Measurements from ENCODE around the gene NEK4. TPM values are rescaled to one million over a fixed set of nuclear protein-coding genes. Genes with fewer than 3 reads are reported as not detected.

The NEK4 gene
- total and polyA plus RNA-seq, 10 donors = 3.2 to 28.0 (median 23.3) TPM

DNA sequence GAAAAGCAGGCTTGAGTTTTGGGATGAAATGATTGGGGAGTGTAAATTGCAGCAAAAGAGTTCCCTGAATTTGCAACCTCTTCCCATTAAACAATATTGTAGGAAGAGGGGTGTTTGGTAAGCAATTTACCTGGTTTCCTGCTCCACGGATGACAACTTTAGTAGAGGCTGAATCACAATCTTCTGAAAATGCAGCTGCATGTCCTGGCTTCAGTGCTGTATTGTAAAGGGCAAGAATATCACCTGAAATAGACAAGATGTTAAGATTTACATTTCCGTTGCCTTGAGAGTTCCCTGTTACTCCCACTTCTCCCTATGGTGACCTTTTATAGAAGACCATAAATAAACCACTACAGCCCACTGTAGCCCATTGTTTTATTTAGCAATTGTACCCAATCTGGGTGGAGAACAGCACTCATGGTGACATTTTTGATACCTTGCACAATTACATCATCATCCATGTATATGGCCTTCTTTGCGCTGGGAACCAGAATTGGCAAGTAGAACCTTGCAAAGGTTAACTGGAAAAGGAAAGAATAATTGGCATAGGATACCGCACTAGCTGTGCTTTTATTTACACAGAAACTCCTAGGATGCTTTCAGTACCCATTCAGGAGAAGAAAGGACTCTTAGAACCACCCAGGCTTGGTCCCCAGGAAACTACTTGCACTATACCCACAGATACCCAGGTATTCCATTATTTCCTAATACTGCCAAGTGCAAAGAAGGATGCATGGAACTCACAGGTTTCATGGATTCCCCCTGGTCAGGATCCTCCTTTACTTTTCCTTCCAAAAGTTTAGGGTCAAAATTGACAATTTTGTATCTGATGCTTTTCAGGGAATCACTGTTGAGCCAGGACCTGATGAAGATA, 74.7 kb downstream of the NEK4 start:
- no peak for TF ChIP-seq POLR2AphosphoS5 (IDR thresholded peaks at IDR 0.05)
- no peak for TF ChIP-seq POLR2A (IDR thresholded peaks at IDR 0.05)
- TF ChIP-seq, protein P1, sequence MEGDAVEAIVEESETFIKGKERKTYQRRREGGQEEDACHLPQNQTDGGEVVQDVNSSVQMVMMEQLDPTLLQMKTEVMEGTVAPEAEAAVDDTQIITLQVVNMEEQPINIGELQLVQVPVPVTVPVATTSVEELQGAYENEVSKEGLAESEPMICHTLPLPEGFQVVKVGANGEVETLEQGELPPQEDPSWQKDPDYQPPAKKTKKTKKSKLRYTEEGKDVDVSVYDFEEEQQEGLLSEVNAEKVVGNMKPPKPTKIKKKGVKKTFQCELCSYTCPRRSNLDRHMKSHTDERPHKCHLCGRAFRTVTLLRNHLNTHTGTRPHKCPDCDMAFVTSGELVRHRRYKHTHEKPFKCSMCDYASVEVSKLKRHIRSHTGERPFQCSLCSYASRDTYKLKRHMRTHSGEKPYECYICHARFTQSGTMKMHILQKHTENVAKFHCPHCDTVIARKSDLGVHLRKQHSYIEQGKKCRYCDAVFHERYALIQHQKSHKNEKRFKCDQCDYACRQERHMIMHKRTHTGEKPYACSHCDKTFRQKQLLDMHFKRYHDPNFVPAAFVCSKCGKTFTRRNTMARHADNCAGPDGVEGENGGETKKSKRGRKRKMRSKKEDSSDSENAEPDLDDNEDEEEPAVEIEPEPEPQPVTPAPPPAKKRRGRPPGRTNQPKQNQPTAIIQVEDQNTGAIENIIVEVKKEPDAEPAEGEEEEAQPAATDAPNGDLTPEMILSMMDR (IDR thresholded peaks at IDR 0.05 in 8 of 11, conservative IDR thresholded peaks at IDR 0.05 in 3 of 11) = no peak
- no peaks in the 10 kb centered on the region for H3K9me3 ChIP-seq
- intact Hi-C loops (cut with DNase I; ENCODE audit: low total_unique reads) = no loop called here
- WGBS, 5 donors = 86 to 91% (median 88%) methylated on average over 4 of the region's 4 CpGs
- no peak for DNase-seq
- no peak overlapping the region for H3K27ac ChIP-seq
- peaks cover 0 to 92% (median 69%) of the 10 kb centered on the region in 6 donors for H3K36me3 ChIP-seq
- no peak overlapping the region for H3K4me3 ChIP-seq
- peaks cover 0 to 18% (median 0%) of the 10 kb centered on the region in 6 donors for H3K4me1 ChIP-seq
- no peaks in the 10 kb centered on the region for H3K27me3 ChIP-seq (replicated peaks in 1 of 7)

DNA sequence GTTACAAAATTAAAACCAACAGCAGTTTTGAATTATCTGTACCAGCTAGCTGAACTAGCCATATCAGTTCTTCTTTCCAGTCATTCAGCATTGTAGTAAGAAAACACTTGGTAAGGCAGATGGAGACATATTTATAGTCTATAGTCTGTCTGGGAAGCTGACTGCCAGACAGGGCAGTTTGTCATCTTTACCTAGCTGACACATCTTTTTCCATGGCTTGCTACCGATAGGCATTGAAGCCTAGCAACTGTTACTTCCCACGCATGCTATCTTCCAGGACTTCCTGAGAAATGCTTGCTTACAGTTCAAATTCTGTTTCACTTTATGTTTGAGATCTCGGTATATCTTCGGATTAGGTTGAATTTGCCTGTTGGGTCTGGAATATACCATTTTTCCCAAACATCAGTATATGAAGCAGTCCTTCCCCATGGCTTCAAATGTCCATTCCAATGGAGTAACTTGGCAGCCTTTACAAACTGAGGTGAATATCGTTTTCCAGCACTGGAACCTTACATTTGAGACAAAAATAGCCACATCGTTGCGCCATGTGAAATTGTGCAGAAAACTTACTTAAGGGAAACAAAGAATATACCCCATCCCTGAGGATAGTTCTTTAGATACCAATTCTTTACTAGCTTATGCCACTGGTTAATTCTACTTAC, 76.1 kb downstream of the NEK4 start:
- intact Hi-C loops (cut with DNase I; ENCODE audit: low total_unique reads) = no loop called here
- Histone ChIP-seq H3K27me3 (replicated peaks in 1 of 7) (no peaks in the 10 kb centered on the region), H3K27ac (no peak overlapping the region), H3K9me3 (no peaks in the 10 kb centered on the region), H3K4me3 (no peak overlapping the region), H3K36me3 (peaks cover 0 to 100% (median 82%) of the 10 kb centered on the region in 6 donors), H3K4me1 (peaks cover 0 to 23% (median 0%) of the 10 kb centered on the region in 6 donors)
- DNase-seq = no peak
- 74 to 92% (median 90%) methylated on average over 7 of the region's 7 CpGs for WGBS, 5 donors
- TF ChIP-seq, protein P1 (IDR thresholded peaks at IDR 0.05 in 8 of 11, conservative IDR thresholded peaks at IDR 0.05 in 3 of 11) = no peak
- TF ChIP-seq POLR2AphosphoS5 (IDR thresholded peaks at IDR 0.05) (no peak), POLR2A (IDR thresholded peaks at IDR 0.05) (no peak)

- no peaks in the 10 kb centered on the region for H3K27me3 ChIP-seq (replicated peaks in 1 of 7)
- H3K9me3 ChIP-seq = no peaks in the 10 kb centered on the region
- intact Hi-C loops (cut with DNase I; ENCODE audit: low total_unique reads) = no loop called here
- no peak for DNase-seq
- H3K27ac ChIP-seq = no peak overlapping the region
- no peak for TF ChIP-seq POLR2AphosphoS5 (IDR thresholded peaks at IDR 0.05)
- TF ChIP-seq POLR2A (IDR thresholded peaks at IDR 0.05) = no peak
- TF ChIP-seq, protein P1 (IDR thresholded peaks at IDR 0.05 in 8 of 11, conservative IDR thresholded peaks at IDR 0.05 in 3 of 11) = no peak
- H3K4me3 ChIP-seq = no peak overlapping the region
- H3K36me3 ChIP-seq = peaks cover 6 to 100% (median 94%) of the 10 kb centered on the region in 6 donors
- H3K4me1 ChIP-seq = peaks cover 0 to 33% (median under 1%) of the 10 kb centered on the region in 6 donors
These were observed 77.7 kb downstream of the NEK4 start for GRCh38 chr3:52693071-52693470.

- TF ChIP-seq POLR2AphosphoS5 (IDR thresholded peaks at IDR 0.05) (no peak), POLR2A (IDR thresholded peaks at IDR 0.05) (no peak)
- TF ChIP-seq, protein P1 (IDR thresholded peaks at IDR 0.05 in 8 of 11, conservative IDR thresholded peaks at IDR 0.05 in 3 of 11) = no peak
- DNase-seq = no peak
- no peaks in the 10 kb centered on the region for H3K9me3 ChIP-seq
- intact Hi-C loops (cut with DNase I; ENCODE audit: low total_unique reads) = no loop called here
- H3K27me3 ChIP-seq (replicated peaks in 1 of 7) = no peaks in the 10 kb centered on the region
- peaks cover 10 to 37% (median 19%) of the 10 kb centered on the region in 6 donors for H3K4me1 ChIP-seq
- WGBS, 5 donors = 92 to 98% (median 95%) methylated on average over 2 of the region's 2 CpGs
- H3K27ac ChIP-seq = no peak overlapping the region
- no peak overlapping the region for H3K4me3 ChIP-seq
- peaks cover 6 to 89% (median 82%) of the 10 kb centered on the region in 6 donors for H3K36me3 ChIP-seq
These were observed 80.2 kb downstream of the NEK4 start for GRCh38 chr3:52690560-52690959.
